A204.1 (cell line): ENCODE data around the gene CD226.

Source experiments
- FAIRE-seq: peaks from 2 replicates; lab custom pipeline; 2012; peaks lifted over from hg19 to GRCh38; lab: Jason Lieb, UNC

CD226 gene

DNA sequence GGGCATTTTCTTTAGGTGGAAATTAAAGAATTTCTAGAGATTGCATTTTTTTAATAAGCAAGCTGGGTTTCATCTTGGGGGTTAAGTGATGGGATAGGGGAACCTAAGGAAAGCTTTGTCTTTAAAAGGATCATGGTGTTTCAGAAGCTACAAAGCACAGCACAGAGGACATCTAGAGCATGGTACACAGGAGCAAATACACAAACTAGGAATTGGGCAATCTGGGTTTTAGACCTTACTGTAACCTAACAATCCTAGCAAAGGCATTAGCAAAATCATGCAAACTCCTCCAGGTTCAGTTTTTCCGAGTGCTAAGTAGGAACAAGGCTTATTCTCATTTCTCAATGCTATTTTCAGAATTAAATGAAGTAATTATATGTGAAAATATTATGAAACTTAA, 134.1 kb downstream of the CD226 start:
- no peak for FAIRE-seq

DNA sequence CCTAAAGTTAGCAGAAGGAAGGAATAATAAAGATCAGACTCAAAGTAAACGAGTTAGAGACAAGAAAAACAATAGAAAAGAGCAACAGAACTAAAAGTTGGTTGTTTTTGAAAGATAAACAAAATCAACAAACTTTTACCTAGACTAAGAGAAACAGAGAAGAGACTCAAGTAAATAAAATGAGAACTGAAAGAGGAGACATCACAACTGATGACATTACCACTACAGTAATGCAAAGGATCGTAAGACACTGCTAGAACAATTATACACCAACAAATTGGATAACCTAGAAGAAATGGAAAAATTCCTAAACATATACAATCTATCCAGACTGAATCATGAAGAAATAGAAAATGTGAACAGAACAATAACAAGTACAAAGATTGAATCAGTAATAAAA, 139.3 kb downstream of the CD226 start:
- FAIRE-seq: no peak

DNA sequence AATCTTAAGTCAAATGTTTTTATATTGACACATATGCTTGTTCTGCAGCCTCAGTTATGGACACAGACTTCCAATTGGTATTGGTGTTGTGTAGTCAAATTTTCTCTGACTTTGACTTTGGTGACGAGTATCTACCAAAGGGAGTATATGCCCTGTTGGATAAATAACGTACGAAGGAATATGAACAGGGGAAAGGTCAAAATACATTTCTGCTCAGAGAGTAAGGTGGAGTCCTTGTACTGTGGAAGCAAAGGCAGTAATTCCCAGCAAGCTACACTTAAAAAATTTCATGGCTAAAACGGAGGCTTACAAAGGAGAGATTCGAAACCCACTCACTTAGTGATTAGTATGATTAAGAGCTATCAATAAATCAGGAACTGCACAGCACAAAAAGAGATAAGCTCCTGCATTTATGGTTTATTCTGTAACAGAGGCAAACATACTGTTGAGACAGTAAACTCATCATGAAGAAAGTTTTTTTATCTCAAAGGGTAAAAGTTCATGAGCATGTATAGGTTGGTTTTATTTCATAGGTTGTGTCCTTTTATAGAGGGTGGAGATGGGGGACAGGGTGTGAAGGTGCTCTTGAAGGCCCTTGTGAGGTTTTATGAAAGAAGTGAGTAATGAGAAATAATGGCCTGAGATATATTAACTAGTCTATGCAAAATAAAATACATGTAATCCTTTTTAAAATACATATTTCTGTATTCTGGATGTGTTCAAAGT, 142.7 kb downstream of the CD226 start:
- FAIRE-seq: no peak
